Adrenal gland (tissue), 12 donors: ENCODE data around the gene SLC35F1. TPM values are rescaled to one million over a fixed set of nuclear protein-coding genes. Genes with fewer than 3 reads are reported as not detected.

ENCODE experiments used
- DNase-seq, 7 donors: peaks; one replicate each; pipeline ENCODE4 v3.0.0-alpha.2; 2019 to 2020
- H3K27ac ChIP-seq, 5 donors: fragments of 200-600 bp; sonication (generic) in 4 of 5; 1 replicate in 3 of 5; 2 replicates in 2 of 5; pipeline versions ENCODE4 v1.5.1 to v1.8.0; 2016 to 2020; ENCODE audit warnings: mild to moderate bottlenecking in 1 of 5
- H3K27me3 ChIP-seq: fragments of 200-600 bp; 2 replicates; pipeline ENCODE4 v1.8.0; 2021
- H3K36me3 ChIP-seq, 2 donors: fragments of 200-600 bp; replicated peaks in 1 of 2; 1 replicate in 1 of 2; 2 replicates in 1 of 2; pipeline versions ENCODE4 v1.5.1 to v1.8.0; 2018 to 2022
- H3K4me1 ChIP-seq, 2 donors: fragments of 200-600 bp; replicated peaks in 1 of 2; 1 replicate in 1 of 2; 2 replicates in 1 of 2; pipeline versions ENCODE4 v1.5.1 to v1.8.0; 2018 to 2021
- H3K4me3 ChIP-seq, 4 donors: fragments of 200-600 bp; sonication (generic) in 3 of 4; one replicate each; pipeline ENCODE4 v1.5.1; 2016 to 2018
- H3K9me3 ChIP-seq, 3 donors: fragments of 200-600 bp; sonication (generic) in 1 of 3; replicated peaks in 1 of 3; 1 replicate in 2 of 3; 2 replicates in 1 of 3; pipeline versions ENCODE4 v1.5.1 to v1.8.0; 2016 to 2021
- POLR2A ChIP-seq, 2 donors: fragments of 450-650 bp; IDR thresholded peaks; one replicate each; pipeline ENCODE4 v1.6.1; 2017; ENCODE audit warnings: antibody characterized with exemption in 2 of 2, mild to moderate bottlenecking in 2 of 2, moderate library complexity in 1 of 2
- WGBS, 4 donors: extraction: QIAGEN DNeasy Blood & Tissue Kit in 2 of 4; methylation state at CpG; one replicate each; pipeline versions ENCODE4 v1.1.5 to v1.1.7; 2013 to 2017; 5-methylcytosine and 5-hydroxymethylcytosine counted together
- intact Hi-C, 2 donors: fragments of 100-400 bp; cut with DNase I; formaldehyde crosslinking; loops; one replicate each; pipeline versions ENCODE4 v1.14.1 to v1.15.0; 2022 to 2023
- polyA plus RNA-seq, 3 donors: library from polyadenylated mRNA; stranded (reverse); fragments of 200-250 nt in 2 of 3; fragments of 350-450 nt in 1 of 3; fragmentation: Illumina TruSeq in 1 of 3; extraction: RNeasy Lipid Tissue Mini Kit (QIAGEN cat#74804) in 1 of 3; gene quantifications; one replicate each; pipeline ENCODE4 v1.2.3, GENCODE V29; 2013 to 2014
- total RNA-seq, 9 donors: library from RNA; depleted of rRNA in 4 of 9; stranded (reverse); fragments of >200 nt in 4 of 9; fragments of 120-200 nt in 1 of 9; fragmentation: NEBNext Ultra II Directional in 1 of 9; extraction: Animal tissue kit (Norgen Biotek cat#: 25700) in 1 of 9; gene quantifications; one replicate each; pipeline versions ENCODE4 v1.1.0 to v1.2.4, GENCODE V29; 2013 to 2023
- TF ChIP-seq, protein P1 (sequence below), 6 experiments: fragments of 450-650 bp in 4 of 6; fragments of 200-600 bp in 2 of 6; sonication (generic) in 1 of 6; IDR thresholded peaks; 1 replicate in 5 of 6; 2 replicates in 1 of 6; pipeline versions ENCODE4 v1.5.1 to v1.8.0; 2016 to 2021; ENCODE audit warnings: antibody characterized with exemption in 6 of 6, mild to moderate bottlenecking in 2 of 6, moderate library complexity in 1 of 6
- donor health status: healthy with polysubstance abuse.
- donor health status: Bipolar disorder and iron deficiency.
- donor health status: DM: yes; HTN: yes; CAD: no.
- donor health status: DM: no; HTN: no; CAD: no.
- donor health status: DM: no; HTN: no; CAD: no.
- donor health status: DM: yes; HTN: yes; CAD: no.

The SLC35F1 gene
- total and polyA plus RNA-seq, 12 donors, result 0.32 to 4.0 (median 1.7) TPM

DNA sequence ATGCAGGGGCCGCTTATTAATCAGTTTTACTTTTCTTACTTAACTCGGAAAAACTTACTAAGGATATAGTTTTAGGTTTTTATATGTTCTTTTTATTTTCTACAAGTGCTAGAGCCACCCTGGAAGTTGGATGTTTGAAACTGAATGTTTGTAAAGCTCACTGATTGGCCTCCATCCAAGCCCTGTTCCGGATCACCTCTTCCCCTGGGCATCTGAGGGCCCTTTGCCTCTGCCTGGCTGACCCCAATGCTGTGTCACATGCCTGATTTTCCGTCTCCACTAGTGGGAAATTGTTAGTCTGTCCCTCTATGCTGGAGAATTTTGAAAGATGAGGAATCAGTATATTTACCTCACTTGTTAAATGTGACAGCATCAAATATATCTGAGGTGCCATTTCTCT lies 79.3 kb downstream of the SLC35F1 start:
- intact Hi-C loops, result no loop called here
- TF ChIP-seq POLR2A (IDR thresholded peaks at IDR 0.05), result no peak
- TF ChIP-seq, protein P1, sequence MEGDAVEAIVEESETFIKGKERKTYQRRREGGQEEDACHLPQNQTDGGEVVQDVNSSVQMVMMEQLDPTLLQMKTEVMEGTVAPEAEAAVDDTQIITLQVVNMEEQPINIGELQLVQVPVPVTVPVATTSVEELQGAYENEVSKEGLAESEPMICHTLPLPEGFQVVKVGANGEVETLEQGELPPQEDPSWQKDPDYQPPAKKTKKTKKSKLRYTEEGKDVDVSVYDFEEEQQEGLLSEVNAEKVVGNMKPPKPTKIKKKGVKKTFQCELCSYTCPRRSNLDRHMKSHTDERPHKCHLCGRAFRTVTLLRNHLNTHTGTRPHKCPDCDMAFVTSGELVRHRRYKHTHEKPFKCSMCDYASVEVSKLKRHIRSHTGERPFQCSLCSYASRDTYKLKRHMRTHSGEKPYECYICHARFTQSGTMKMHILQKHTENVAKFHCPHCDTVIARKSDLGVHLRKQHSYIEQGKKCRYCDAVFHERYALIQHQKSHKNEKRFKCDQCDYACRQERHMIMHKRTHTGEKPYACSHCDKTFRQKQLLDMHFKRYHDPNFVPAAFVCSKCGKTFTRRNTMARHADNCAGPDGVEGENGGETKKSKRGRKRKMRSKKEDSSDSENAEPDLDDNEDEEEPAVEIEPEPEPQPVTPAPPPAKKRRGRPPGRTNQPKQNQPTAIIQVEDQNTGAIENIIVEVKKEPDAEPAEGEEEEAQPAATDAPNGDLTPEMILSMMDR (IDR thresholded peaks at IDR 0.05), result no peak
- no peaks in the 10 kb centered on the region for H3K9me3 ChIP-seq
- no peaks in the 10 kb centered on the region for H3K36me3 ChIP-seq
- no peaks in the 10 kb centered on the region for H3K27me3 ChIP-seq
- WGBS, 4 donors, result 65 to 74% (median 69%) methylated on average over 4 of the region's 4 CpGs
- DNase-seq, result no peak
- no peak overlapping the region for H3K27ac ChIP-seq
- no peak overlapping the region for H3K4me3 ChIP-seq
- no peaks in the 10 kb centered on the region for H3K4me1 ChIP-seq

DNA sequence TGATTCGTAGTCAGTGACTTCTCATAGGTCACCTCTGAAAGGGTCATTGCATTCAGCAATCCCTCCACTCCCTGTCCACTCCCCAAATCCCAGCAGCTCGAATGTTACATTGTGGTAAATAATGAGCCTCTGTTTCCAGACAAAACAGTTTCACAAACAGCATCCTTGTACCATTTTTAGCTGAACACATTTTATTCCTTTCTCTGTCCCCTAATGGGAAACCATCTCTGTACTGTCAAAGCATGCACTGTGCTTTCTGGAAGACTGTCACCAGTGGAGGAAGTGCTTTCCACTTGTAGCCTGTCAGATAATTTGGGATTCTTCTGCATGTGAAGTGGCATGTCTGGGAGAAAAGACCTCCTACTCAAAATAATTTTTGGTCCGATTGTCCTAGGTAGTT lies 82.0 kb downstream of the SLC35F1 start:
- no peak for TF ChIP-seq POLR2A (IDR thresholded peaks at IDR 0.05)
- TF ChIP-seq, protein P1 (IDR thresholded peaks at IDR 0.05), result no peak
- Histone ChIP-seq H3K27ac (no peak overlapping the region), H3K4me3 (no peak overlapping the region), H3K9me3 (no peaks in the 10 kb centered on the region), H3K27me3 (no peaks in the 10 kb centered on the region), H3K36me3 (no peaks in the 10 kb centered on the region), H3K4me1 (no peaks in the 10 kb centered on the region)
- 64 to 79% (median 71%) methylated on average over 3 of the region's 3 CpGs for WGBS, 4 donors
- DNase-seq, result no peak
- intact Hi-C loops, result no loop called here

DNA sequence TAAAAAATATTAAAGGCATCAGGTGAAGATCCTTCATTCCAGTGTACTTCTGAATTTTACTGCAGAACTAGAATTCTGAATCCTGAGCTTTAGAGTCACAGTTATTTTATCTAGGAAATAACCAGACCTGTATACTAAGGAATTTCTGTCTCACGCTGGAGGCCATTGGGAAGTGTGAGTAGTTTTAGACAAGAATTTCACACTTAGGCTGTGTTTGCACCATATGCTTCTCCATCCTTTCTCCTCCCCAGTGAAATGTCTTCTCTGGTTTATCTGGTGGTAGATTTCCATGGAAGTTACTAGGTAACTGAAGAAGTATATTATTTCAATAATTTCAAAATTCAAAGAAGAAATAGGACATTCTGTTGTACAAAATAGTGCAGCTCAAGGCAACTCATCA lies 83.1 kb downstream of the SLC35F1 start:
- TF ChIP-seq POLR2A (IDR thresholded peaks at IDR 0.05), result no peak
- TF ChIP-seq, protein P1 (IDR thresholded peaks at IDR 0.05), result no peak
- H3K4me1 ChIP-seq, result no peaks in the 10 kb centered on the region
- no peak overlapping the region for H3K4me3 ChIP-seq
- no peaks in the 10 kb centered on the region for H3K27me3 ChIP-seq
- H3K27ac ChIP-seq, result no peak overlapping the region
- H3K36me3 ChIP-seq, result no peaks in the 10 kb centered on the region
- 54 to 88% (median 81%) methylated on average over 1 of the region's 1 CpG for WGBS, 4 donors
- DNase-seq, result no peak
- intact Hi-C loops, result no loop called here
- H3K9me3 ChIP-seq, result no peaks in the 10 kb centered on the region

DNA sequence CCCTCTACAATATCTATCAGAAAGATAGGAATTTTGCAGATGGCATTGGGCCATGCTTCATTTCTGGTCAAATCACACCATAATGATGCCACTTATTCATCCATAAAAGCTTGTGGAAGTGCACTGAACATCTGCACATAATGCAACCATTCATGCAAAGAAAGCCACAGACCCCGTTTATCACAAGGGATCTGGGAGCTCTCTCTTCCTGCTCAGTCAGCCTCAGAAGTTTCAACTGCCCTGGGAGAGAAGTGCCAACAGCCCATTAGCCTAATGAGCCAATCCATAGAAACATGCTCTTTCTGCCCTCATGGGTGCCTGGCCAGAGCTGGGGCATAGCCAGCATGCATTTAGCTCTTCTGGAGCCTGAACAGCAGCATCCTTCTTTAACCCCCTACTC lies 85.8 kb downstream of the SLC35F1 start:
- Histone ChIP-seq H3K9me3 (no peaks in the 10 kb centered on the region), H3K36me3 (no peaks in the 10 kb centered on the region), H3K27ac (no peak overlapping the region), H3K4me3 (no peak overlapping the region), H3K27me3 (no peaks in the 10 kb centered on the region), H3K4me1 (no peaks in the 10 kb centered on the region)
- WGBS, 4 donors, result 60 to 85% (median 67%) methylated on average over 1 of the region's 1 CpG
- TF ChIP-seq POLR2A (IDR thresholded peaks at IDR 0.05), result no peak
- TF ChIP-seq, protein P1 (IDR thresholded peaks at IDR 0.05), result no peak
- intact Hi-C loops, result no loop called here
- DNase-seq, result no peak
